Measurements from ENCODE around the gene ATP6V0E2. TPM values are rescaled to one million over a fixed set of nuclear protein-coding genes. Genes with fewer than 3 reads are reported as not detected.
A peak's percentile ranks its signal among the peaks of the same experiment; 100 is the strongest.

The ATP6V0E2 gene
- total RNA-seq, 2 donors from 2014 or later = 15.3 to 16.1 TPM

DNA sequence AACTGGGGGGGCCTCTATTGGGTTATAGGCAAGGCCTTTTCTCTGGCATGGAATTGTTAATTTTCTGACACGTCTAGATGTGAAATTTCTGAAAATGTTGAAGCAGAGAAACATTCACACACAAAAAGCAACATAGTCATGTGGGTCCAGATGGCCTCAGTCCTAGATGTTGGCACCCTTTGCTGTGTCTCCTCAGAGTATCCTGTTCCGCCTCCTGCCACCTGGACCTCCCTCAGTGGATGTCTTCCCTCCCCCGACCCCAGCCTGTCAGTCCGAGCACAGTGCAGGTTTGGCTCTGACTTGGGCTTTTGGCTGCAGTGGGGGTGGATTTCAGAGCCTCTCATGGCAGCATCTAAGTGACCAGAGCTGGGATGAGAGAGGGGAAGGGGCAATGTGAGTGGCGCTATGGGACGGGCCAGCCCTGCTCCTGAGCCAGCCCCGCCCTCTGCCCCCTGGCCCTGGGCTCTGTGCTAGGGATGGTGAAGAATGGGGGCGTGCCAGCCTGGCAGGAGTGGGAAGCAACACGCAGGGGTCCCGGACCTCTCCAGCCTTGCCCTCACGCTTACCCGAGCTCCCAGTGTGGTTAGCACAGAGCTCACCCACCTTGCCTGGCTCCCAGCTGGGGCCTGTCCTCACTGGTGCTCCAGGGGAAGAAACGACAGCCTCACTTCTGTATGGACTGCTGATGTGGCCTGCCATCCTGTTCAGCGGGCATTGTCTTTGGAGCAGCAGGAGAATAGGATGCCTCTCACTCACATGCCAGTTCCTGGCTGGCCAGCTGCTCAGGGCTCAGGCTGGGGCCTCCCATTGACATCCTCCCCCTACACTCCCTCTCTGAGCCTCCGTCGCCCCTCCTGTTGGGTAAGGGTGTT lies 6.2 kb downstream of the ATP6V0E2 start:
- 90 to 95% methylated on average over 4 to 14 of the region's 16 CpGs for WGBS, 2 experiments (ENCODE audit: insufficient coverage in 1 of 2, insufficient read length in 1 of 2)
- H3K4me1 ChIP-seq (ENCODE audit: control insufficient read depth, insufficient read depth, low read length) = no peaks in the 10 kb centered on the region
- Mint-ChIP-seq H3K27me3 (ENCODE audit: insufficient read depth) (peaks cover 12% of the 10 kb centered on the region), H3K27ac (no peak overlapping the region), H3K36me3 (ENCODE audit: low read depth) (no peaks in the 10 kb centered on the region), H3K4me3 (no peak overlapping the region), H3K9me3 (no peaks in the 10 kb centered on the region), H3K4me1 (peaks cover 12% of the 10 kb centered on the region)
- H3K36me3 ChIP-seq (ENCODE audit: control insufficient read depth, insufficient read depth, low read length) = no peaks in the 10 kb centered on the region
- H3K27ac ChIP-seq (ENCODE audit: low read depth, low read length) = no peak overlapping the region
- H3K9ac ChIP-seq (ENCODE audit: extremely low read depth, low read length, poor library complexity, severe bottlenecking) = no peak overlapping the region
- TF ChIP-seq, protein P1, sequence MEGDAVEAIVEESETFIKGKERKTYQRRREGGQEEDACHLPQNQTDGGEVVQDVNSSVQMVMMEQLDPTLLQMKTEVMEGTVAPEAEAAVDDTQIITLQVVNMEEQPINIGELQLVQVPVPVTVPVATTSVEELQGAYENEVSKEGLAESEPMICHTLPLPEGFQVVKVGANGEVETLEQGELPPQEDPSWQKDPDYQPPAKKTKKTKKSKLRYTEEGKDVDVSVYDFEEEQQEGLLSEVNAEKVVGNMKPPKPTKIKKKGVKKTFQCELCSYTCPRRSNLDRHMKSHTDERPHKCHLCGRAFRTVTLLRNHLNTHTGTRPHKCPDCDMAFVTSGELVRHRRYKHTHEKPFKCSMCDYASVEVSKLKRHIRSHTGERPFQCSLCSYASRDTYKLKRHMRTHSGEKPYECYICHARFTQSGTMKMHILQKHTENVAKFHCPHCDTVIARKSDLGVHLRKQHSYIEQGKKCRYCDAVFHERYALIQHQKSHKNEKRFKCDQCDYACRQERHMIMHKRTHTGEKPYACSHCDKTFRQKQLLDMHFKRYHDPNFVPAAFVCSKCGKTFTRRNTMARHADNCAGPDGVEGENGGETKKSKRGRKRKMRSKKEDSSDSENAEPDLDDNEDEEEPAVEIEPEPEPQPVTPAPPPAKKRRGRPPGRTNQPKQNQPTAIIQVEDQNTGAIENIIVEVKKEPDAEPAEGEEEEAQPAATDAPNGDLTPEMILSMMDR (conservative IDR thresholded peaks at IDR 0.05) = no peak
- no peaks in the 10 kb centered on the region for H3K9me3 ChIP-seq (ENCODE audit: control insufficient read depth, low read length)
- H3K27me3 ChIP-seq (ENCODE audit: control insufficient read depth, insufficient read depth, low read length, poor library complexity, severe bottlenecking) = peaks cover 8% of the 10 kb centered on the region
- no peak overlapping the region for H3K4me3 ChIP-seq (ENCODE audit: low read length)
- DNase-seq = peak; percentile 22

DNA sequence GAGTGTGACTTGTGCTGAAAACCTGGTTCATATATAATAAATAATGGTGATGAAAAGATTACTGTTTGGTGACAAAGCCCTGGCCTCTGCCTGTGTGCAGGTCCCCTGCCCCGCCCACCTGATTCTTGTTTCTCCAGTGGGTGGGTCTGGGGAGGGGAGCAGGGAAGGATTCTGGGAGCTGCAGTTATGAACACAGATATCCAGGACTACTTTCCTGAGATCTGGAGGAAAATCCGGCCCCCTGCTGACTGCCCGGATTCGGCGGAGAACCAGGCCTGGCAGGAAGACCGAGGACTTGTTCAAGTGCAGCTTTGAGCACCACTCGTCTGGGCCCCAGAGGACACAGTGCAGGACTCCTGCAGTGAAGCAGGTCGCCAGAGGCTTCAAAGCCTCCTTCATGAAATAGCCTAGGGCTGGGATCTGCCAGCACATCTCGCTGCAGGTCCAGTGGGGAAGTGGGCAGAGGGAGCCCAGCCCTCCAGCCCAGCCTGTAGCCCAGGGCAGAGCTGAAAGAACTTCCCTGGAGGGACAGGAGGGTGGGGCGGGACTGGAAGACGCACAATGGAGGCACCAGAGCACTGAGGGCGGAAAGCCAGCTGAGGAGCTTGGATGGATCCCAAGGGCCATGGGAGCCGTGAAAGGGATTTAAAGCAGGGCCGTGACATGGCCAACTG lies 7.0 kb downstream of the ATP6V0E2 start:
- no peak overlapping the region for H3K4me3 Mint-ChIP-seq
- no peak overlapping the region for H3K4me3 ChIP-seq (ENCODE audit: low read length)
- no peaks in the 10 kb centered on the region for H3K36me3 Mint-ChIP-seq (ENCODE audit: low read depth)
- H3K36me3 ChIP-seq (ENCODE audit: control insufficient read depth, insufficient read depth, low read length) = no peaks in the 10 kb centered on the region
- H3K4me1 Mint-ChIP-seq = peaks cover 16% of the 10 kb centered on the region
- peak; percentile 30 for DNase-seq
- 86 to 90% methylated on average over 8 to 14 of the region's 14 CpGs for WGBS, 2 experiments (ENCODE audit: insufficient coverage in 1 of 2, insufficient read length in 1 of 2)
- H3K4me1 ChIP-seq (ENCODE audit: control insufficient read depth, insufficient read depth, low read length) = peaks cover 6% of the 10 kb centered on the region
- no peaks in the 10 kb centered on the region for H3K9me3 Mint-ChIP-seq
- TF ChIP-seq, protein P1 (conservative IDR thresholded peaks at IDR 0.05) = no peak
- no peak overlapping the region for H3K27ac Mint-ChIP-seq
- no peaks in the 10 kb centered on the region for H3K27me3 ChIP-seq (ENCODE audit: control insufficient read depth, insufficient read depth, low read length, poor library complexity, severe bottlenecking)
- H3K9ac ChIP-seq (ENCODE audit: extremely low read depth, low read length, poor library complexity, severe bottlenecking) = no peak overlapping the region
- peaks cover 4% of the 10 kb centered on the region for H3K27me3 Mint-ChIP-seq (ENCODE audit: insufficient read depth)
- H3K9me3 ChIP-seq (ENCODE audit: control insufficient read depth, low read length) = no peaks in the 10 kb centered on the region
- no peak overlapping the region for H3K27ac ChIP-seq (ENCODE audit: low read depth, low read length)

DNA sequence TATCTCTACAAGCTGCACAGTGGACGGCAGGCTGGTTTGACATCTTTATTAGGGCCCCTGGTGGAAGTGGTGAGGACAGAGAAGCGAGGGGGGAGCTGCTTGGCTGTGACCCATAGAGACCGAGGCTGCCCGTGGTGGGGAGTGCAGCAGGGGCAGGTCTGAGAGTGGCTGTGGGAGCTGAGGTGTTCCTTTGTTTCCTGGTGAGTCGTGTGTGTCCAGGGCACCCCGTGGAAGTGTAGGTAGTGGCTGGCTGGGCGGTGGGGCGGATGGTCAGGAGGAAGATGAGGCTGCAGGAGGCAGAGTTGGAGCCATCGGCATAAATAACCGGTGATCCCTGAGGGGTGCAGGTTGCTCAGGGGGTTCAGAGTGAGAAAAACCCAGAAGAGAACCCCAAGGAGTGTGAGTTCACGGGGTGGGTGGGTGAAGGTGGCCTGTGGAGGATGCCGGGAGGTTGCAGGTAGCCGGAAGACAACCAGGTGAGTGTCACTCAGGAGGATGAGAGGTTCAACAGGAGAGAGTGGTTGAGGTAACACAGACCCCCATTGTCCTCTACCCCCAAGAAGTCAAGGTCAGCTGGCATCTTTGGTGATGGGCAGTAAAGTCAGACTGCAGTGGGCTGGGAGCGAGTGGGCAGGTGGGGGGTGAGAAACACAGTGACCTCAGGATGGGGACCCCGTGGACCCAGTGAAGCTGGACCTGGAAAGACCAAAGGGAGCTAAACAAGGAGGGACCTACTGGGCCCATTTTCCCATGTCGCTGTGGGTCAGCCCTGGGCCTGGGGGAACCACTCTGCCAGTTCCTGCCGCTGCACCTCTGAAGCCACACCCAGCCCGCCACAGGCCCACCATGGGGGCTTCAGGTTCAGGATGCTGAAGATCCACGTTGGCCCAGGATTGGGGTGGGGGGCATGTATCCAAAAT lies 7.8 kb downstream of the ATP6V0E2 start:
- Histone ChIP-seq H3K27me3 (ENCODE audit: control insufficient read depth, insufficient read depth, low read length, poor library complexity, severe bottlenecking) (no peaks in the 10 kb centered on the region), H3K4me3 (ENCODE audit: low read length) (no peak overlapping the region), H3K9ac (ENCODE audit: extremely low read depth, low read length, poor library complexity, severe bottlenecking) (no peak overlapping the region), H3K27ac (ENCODE audit: low read depth, low read length) (no peak overlapping the region), H3K4me1 (ENCODE audit: control insufficient read depth, insufficient read depth, low read length) (peaks cover 6% of the 10 kb centered on the region), H3K9me3 (ENCODE audit: control insufficient read depth, low read length) (no peaks in the 10 kb centered on the region), H3K36me3 (ENCODE audit: control insufficient read depth, insufficient read depth, low read length) (no peaks in the 10 kb centered on the region)
- no peak overlapping the region for H3K27ac Mint-ChIP-seq
- no peak overlapping the region for H3K4me3 Mint-ChIP-seq
- TF ChIP-seq, protein P1 (conservative IDR thresholded peaks at IDR 0.05) = no peak
- H3K4me1 Mint-ChIP-seq = peaks cover 16% of the 10 kb centered on the region
- 92 to 100% methylated on average over 7 to 19 of the region's 19 CpGs for WGBS, 2 experiments (ENCODE audit: insufficient coverage in 1 of 2, insufficient read length in 1 of 2)
- no peaks in the 10 kb centered on the region for H3K27me3 Mint-ChIP-seq (ENCODE audit: insufficient read depth)
- peak; percentile 24 for DNase-seq
- H3K36me3 Mint-ChIP-seq (ENCODE audit: low read depth) = no peaks in the 10 kb centered on the region
- no peaks in the 10 kb centered on the region for H3K9me3 Mint-ChIP-seq

Data from endodermal cell (in vitro differentiated cells).